Head of caudate nucleus (tissue), 42 donors: ENCODE results near the gene PTPN23.

Source experiments
- DNase-seq, 42 donors: peaks; one replicate each; pipeline versions ENCODE4 v3.0.0 to v3.0.0-alpha.2; 2020 to 2021; ENCODE audit warnings: mixed read lengths in 7 of 42
- intact Hi-C: fragments of 100-400 bp; cut with DNase I; formaldehyde crosslinking; loops from one replicate; pipeline ENCODE4 v1.15.0; 2022

The PTPN23 gene

DNA sequence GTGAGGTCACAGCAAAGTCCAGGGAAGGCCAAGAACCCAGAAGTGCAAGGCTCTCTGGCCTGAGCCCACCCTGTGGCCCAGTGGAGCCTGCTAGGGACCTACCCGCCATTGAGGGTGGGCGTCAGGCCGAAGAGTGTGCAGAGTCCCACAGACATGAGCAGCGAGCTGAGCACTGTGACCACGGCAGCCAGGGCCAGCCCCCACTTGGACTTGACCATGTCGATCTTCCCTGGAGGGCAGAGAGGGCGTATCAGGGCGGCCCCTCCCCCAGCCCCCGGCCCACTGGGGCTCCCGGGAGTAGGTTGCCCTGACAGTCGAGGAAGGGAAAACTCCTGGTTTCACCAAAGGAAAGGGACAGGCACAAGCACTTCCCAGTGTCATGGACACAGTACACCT lies 44.6 kb downstream of the PTPN23 start:
- peak in 2 of 42 donors; percentile 8 to 9 for DNase-seq
- intact Hi-C loops = no loop called here

DNA sequence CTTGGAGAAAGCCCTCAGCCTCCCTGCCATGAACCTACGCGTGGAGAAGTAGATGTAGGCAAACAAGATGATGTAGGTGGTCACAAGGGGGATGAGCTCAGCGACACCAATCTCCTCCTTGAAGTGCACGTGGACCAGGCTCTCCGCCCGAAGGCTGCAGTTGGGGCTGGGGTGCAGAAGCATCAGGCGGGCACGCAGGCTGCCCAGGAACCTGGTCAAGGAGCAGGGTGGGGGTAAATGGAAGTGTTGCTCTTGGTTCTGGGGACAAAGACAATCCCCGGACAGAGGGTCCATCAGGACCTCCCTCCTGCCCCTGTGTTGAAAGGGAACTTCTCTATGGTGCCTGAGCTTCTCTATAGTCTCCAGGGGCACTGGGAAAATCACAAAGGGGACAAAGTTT lies 45.1 kb downstream of the PTPN23 start:
- DNase-seq = peak in 2 of 42 donors; percentile 9 to 10
- intact Hi-C loops = no loop called here

DNA sequence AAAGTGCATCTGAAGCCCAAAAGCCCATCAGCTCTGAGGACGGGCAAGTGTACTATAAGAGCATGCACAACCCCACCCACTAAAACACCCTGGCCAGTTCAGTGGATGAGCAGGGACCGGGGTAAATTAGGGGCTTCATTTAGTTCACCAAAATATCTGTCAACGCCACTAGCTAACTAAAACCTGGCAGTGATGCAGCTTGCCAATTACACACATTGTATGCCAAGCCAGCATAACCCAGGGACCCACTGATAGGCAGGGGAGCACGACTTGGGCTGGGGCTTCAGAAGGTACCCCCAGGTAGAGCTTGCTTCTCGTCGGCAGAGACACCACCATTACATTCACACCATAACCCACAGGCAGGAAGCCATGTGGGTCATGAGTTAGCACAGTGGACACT lies 47.0 kb downstream of the PTPN23 start:
- intact Hi-C loops = no loop called here
- DNase-seq = peak in 1 of 42 donors; percentile 10

DNA sequence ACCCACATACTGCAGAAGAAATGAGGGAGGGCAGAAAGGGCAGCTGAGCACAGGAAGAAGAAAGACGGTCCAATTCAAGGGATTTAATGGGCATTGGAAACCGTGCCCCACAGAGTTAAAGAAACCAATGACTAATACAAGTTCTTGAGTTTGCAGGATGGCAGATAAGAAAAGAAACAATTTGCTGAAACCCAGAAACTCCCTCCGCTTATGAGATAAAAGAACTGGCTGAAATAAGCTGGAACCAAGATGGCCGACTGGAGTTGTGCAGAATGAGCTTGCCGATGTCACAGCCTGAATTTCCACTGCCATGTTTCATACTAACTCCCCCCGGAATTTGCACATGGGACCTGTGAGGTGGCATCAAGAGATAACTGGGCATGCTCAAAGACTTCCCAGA lies 47.8 kb downstream of the PTPN23 start:
- DNase-seq = peak in 1 of 42 donors; percentile 6
- intact Hi-C loops = no loop called here

DNA sequence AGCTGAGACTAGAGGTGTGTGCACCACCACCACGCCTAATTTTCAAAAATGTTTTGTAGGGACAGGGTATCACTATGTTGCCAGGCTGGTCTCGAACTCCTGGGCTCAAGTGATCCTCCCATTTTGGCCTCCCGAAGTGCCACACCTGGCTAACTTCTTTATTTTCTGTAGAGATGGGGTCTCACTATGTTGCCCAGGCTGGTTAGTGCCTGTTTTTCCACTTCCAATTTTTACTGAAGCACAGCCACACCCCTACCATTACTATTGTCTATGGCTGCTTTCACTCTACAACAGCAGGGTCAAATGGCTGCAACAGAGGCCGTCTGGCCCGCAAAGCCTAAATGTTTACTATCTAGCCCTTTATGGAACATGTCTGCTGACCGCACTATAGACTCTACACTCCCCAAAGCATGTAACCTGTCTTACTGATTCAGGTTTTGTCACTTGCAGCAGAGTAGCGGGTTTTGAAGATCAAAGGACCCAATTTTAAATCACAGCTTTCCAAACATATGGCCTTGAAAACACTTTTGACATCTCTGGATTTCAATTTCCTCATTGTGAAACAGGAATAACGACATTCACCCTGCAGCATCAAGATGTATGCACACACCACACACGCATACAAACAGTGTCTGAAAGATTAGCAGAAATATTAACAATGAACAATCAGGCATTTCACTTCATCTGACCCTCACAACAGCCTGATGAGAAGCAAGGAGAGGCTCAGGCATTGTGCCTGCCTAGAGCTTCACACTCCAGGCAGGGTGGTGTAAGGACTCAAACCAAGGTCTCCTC lies 48.9 kb downstream of the PTPN23 start:
- peak in 1 of 42 donors; percentile 11 for DNase-seq
- intact Hi-C loops = no loop called here

DNA sequence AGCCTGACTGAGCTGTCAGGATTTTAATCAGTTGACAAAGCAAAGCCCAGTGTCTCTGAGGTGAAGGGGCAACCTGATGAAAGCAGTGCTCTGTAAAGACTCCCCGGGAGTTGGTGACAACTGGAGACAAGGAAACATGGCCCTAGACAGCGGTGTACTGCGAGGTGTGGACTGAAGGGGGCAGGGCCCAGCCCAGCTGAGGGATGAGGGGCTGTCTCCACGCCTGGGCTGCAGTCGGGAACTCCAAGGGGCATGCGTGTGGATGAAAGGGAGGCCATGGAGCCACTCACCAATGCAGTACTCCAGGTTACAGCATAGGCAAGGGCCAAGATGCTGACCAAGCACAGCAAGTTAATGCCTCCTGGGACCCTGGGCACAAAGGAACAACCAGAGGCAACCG lies 49.8 kb downstream of the PTPN23 start:
- DNase-seq = peak in 2 of 42 donors; percentile 5 to 12
- intact Hi-C loops = no loop called here

DNA sequence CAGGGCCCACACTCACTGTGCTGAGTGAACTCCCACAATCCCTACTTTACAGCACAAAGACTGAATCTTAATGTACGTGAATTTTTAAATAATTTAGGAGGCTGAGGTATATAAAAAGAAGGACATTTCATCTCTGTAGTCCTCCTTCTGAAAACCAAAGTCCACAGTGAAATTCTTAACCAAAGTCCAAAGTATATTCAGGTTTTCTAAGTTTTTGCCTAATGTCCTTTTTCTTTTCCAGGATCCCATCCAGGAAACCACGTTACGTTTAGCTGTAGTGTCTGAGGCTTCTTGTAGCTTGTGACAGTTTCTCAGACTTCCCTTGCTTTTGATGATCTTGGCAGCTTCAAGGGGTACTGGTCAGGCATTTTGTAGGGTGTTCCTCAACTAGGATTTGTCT lies 50.4 kb downstream of the PTPN23 start:
- intact Hi-C loops = no loop called here
- no peak for DNase-seq

DNA sequence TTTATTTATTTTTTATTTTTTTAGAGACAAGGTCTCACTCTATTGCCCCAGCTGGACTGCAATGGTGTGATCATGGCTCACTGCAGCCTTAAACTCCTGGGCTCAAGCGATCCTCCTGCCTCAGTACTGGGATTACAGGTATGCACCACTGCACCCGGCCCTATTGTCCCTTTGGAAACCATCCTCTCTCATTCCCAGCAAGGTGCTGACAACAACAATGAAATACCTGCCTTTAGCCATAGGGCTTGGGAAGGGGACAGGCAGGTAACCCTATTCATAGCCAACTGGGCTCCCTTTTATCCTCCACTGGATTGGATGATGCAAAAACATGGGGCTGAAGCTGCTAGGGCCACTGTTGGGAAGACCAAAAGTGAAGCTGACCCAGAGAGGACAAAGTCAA lies 51.9 kb downstream of the PTPN23 start:
- peak in 1 of 42 donors; percentile 15 for DNase-seq
- intact Hi-C loops = no loop called here

DNA sequence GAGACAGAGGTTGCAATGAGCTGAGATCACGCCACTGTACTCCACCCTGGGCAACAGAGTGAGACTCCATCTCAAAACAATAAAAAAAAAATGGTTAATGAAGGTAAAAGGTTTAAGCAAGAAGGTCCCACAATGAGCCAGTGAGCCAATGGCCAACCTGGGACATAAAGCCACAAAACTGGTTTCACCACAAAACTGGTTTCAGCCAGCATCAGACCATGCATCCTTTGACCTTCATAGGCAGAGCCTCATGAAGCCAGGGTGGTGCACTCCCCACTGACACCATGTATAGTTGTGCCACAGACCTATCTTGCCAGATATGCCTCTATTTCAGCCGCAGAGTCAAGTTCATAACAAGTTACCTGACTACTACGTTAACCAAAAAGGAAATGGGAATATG lies 53.0 kb downstream of the PTPN23 start:
- DNase-seq = no peak
- intact Hi-C loops = no loop called here

DNA sequence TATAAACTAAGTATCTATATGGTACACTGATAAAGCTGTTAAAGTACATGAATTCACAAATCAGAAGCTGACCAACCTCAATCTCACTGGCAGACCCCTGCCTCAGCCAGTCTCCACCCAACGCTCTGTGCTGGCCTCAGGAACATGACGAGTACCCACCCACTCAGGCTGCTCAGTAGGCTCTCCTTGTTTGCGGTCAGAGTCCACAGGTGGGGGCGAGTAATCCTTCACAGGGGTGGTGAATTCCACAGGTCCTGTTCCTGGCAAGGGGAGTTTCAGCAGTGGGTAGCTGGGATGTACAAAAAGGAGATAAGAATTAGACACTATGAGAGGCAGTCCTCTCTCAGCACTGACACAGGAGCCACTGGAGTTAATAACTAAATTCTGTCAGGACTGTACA lies 54.0 kb downstream of the PTPN23 start:
- intact Hi-C loops = no loop called here
- DNase-seq = peak in 1 of 42 donors; percentile 7

DNA sequence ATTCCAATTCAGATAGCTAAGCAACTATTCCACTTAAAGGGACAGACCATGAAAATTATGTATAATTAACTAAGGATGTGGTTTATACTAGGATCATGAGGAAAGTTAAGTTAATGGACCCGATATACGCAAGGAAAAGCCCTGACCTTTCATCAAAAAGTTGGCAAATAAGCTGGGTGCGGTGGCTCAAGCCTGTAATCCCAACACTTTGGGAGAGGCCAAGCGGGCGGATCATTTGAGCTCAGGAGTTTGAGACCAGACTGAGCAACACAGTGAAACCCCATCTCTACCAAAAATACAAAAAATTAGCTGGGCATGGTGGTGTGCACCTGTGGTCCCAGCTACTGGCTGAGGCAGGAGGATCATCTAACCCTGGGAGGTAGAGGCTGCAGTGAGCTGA lies 55.4 kb downstream of the PTPN23 start:
- intact Hi-C loops = no loop called here
- DNase-seq = peak in 2 of 42 donors; percentile 4 to 6

DNA sequence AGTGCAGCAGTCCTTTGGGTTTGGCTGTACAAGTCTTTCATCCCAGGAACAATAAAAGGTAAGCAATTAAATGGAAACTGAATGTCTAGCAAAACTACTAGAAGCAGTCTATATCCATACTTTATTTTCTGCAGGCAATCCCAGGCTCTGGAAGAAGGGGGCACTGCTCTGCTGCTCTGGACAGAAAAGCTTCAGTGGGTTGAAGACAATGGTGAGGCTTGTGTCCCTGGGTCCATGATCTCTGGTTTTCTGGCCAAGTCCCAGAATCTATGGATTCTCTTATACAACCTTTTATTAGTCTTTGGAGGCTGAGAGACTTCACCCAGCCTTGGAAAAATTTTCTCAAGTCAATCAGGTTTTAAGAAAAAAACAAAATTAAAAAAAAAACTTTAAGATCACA lies 59.3 kb downstream of the PTPN23 start:
- DNase-seq = peak in 33 of 42 donors; percentile 25 to 82 (median 59)
- intact Hi-C loops = loop anchor here (5.0 kb wide), 1 partner anchor 37 kb away; the partner anchor contains the start of gene SCAP

DNA sequence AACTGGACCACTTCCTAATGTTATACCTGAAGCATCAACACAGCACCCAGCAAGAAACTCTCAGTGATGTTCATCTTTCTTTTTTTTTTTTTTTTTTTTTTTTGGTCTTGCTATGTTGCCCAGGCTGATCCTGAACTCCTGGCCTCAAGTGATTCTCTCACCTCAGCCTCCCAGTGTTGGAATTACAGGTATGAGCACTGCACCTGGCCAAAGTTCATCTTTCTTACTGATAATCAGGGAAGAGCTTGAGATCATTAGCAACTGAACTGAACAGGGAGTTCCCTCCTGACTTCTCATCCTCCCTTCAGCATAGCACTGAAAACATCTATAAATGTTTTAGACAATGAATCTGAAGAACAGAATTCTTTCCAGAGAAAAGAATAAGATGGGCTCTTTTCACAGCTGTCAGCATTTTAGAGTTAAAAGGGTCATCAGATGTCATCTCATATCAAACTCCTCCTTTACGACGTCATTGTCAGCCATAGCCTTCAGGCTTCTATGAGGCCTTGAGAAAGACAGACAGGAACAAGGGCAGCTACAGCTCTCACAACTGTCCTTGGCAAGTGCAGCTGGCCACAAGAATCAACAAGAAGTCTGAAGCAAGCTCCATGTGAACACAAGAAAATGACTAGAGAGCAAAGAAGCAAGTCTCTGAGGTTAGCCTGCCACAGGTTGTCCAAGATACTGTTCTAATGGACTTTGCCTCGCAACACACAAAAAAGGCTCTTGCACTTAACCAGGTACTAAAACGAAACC lies 61.2 kb downstream of the PTPN23 start:
- DNase-seq = peak in 1 of 42 donors; percentile 22

DNA sequence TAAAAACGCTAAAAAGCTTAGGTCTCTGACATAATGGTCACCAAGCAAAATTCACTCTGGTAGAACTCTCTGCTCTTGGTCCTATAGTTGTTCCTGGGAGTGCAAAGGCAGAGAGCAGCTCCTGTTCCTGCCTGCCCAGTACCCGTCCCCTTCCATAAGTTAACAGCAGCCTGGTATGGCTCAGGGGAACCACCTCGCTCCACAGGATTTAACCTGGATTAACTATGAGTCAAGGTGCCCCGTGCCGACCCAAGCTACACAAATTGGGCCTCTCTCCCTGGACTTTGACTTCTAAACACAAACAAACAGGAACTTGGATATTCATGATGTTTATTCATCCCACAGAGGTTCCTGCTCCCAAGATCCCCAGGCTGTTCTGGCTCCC lies 62.8 kb downstream of the PTPN23 start:
- DNase-seq = peak in 1 of 42 donors; percentile 21
- intact Hi-C loops = loop anchor here (5.0 kb wide), 1 partner anchor 34 kb away; the partner anchor contains the start of gene SCAP

More for the DNA sequence above, 61.2 kb downstream of the PTPN23 start:
- intact Hi-C loops = loop anchor here (5.0 kb wide), 1 partner anchor 35 kb away; the partner anchor contains the start of gene SCAP

DNA sequence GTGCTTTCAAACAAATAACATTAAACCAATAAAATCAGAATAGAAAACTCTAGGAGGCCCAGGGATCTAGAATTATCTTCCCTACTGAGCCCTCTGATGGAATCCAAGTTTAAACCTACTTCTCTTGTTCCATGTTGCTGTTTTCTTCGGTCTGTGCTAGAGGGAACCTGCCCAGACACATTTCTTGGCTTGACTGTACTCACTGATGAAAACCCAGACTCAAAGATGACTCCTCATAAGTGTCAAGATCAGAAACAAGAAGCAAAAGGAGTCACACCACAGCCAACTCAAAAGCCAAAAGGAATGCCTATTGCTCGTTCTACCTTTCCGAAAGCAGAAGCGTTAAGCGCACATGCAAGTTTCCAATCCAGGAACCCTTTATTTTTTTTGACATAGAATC lies 63.3 kb downstream of the PTPN23 start:
- peak in 1 of 42 donors; percentile 10 for DNase-seq

DNA sequence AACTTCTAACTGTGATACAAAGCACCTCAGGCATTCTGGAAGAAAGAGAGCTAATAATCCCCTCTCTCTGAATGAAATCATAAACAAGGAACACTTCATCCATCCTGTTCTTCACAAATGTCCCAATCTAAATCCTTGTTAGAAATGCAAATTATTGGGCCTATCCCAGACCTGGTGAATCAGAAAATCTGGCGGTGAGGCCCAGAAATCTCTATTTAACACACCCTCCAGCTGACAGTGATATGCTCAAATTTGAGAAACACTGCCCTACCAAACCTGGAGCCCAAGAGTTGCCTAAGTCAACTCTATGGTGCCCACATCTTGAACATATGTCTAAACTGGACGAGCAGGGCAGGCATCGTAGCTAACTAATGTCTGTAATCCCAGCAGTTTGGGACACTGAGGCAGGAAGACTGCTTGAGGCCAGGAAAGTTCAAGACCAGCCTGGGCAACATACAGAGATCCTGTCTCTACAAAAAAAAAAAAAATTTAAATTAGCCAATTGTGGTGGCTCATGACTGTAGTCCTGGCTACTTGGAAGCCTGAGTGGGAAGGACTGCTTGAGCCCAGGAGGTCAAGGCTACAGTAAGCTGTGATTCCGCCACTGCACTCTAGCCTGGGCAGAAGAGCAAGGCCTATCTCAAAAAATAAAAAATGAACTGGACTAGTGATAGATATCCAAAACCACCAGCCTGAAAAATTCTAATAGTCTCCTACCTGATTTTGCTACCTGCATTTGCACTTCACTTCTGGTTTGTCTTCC lies 71.8 kb downstream of the PTPN23 start:
- intact Hi-C loops = no loop called here
- peak in 2 of 42 donors; percentile 0 to 12 for DNase-seq

More for the DNA sequence above, 63.3 kb downstream of the PTPN23 start:
- intact Hi-C loops = loop anchor here (5.0 kb wide), 1 partner anchor 33 kb away; the partner anchor contains the start of gene SCAP

DNA sequence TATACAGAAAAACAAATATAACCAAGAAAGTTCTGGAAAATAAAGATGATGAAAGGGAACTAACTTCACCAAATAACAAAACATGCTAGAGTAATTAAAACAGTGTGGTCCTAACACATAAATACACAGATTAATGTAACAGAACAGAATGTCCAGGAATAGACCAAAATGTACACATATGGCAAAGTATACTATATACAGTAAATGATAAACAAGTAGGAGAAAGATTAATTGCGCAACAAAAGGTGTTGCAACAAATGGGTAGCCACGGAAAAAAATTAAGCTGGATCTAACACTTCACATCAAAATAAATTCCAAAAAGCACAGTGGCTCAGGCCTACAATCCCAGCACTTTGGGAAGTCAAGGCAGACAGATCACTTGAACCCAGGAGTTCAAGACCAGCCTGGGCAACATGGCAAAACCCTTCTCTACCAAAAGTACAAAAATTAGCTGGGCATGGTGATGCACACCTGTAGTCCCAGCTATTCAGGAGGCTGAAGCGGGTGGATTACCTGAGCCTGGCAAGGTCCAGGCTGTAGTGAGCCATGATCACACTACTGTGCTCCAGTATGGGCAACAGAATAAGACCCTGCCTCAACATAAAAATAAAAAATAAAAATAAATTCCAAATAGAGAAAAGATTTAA lies 75.1 kb downstream of the PTPN23 start:
- intact Hi-C loops = no loop called here
- no peak for DNase-seq

DNA sequence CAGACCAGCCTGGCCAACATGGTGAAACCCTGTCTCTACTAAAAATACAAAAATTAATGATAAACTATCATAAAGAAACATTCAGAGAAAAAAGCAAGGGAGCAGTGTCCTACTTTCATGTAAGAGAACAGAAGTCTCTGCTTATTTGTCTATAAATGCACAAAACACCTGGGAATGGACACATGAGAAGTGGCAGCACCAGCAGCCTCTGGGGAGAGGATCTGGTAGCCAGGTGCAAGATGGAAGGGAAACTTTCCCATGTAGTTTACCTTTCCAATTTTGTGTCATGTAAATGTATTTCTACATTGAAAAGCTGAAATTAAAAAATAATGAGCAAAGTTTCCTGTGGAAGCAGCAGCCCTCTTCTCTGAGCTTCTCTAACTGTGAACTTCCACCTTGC lies 76.2 kb downstream of the PTPN23 start:
- intact Hi-C loops = no loop called here
- no peak for DNase-seq
